ENCODE data around the gene CEP120. TPM values are rescaled to one million over a fixed set of nuclear protein-coding genes. Genes with fewer than 3 reads are reported as not detected.

The CEP120 gene
- total RNA-seq, 1 donor from 2014 or later = 11.8 TPM

DNA sequence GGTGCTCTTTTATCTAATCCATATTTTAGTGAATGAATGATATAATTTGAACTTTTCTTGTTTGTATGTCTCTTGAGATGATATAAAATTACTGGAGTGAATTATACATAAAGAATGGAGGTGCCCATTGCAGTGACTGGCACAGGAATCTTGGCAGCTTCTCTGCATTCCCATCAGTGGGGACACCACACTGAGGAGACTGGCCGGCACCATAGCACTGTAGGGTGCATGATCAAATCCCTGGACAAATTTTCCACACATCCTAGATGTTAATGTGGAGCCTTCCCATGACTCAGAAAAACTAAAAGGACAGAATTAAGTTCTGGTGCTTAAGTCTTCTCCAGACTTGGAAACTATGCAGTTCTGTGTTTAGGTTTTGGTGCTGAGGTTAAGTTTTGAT lies 124.1 kb downstream of the CEP120 start:
- intact Hi-C loops (cut with micrococcal nuclease) = no loop called here
- Histone ChIP-seq H3K36me3 (no peaks in the 10 kb centered on the region), H3K4me1 (no peaks in the 10 kb centered on the region), H3K4me3 (no peak overlapping the region), H3K27me3 (ENCODE audit: low read depth) (peaks cover 4% of the 10 kb centered on the region), H3K27ac (replicated peaks) (no peak overlapping the region), H3K9me3 (replicated peaks) (peaks cover 13% of the 10 kb centered on the region)
- no peak for DNase-seq
- TF ChIP-seq, protein P1, sequence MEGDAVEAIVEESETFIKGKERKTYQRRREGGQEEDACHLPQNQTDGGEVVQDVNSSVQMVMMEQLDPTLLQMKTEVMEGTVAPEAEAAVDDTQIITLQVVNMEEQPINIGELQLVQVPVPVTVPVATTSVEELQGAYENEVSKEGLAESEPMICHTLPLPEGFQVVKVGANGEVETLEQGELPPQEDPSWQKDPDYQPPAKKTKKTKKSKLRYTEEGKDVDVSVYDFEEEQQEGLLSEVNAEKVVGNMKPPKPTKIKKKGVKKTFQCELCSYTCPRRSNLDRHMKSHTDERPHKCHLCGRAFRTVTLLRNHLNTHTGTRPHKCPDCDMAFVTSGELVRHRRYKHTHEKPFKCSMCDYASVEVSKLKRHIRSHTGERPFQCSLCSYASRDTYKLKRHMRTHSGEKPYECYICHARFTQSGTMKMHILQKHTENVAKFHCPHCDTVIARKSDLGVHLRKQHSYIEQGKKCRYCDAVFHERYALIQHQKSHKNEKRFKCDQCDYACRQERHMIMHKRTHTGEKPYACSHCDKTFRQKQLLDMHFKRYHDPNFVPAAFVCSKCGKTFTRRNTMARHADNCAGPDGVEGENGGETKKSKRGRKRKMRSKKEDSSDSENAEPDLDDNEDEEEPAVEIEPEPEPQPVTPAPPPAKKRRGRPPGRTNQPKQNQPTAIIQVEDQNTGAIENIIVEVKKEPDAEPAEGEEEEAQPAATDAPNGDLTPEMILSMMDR (IDR thresholded peaks at IDR 0.05; ENCODE audit: borderline replicate concordance) = no peak

DNA sequence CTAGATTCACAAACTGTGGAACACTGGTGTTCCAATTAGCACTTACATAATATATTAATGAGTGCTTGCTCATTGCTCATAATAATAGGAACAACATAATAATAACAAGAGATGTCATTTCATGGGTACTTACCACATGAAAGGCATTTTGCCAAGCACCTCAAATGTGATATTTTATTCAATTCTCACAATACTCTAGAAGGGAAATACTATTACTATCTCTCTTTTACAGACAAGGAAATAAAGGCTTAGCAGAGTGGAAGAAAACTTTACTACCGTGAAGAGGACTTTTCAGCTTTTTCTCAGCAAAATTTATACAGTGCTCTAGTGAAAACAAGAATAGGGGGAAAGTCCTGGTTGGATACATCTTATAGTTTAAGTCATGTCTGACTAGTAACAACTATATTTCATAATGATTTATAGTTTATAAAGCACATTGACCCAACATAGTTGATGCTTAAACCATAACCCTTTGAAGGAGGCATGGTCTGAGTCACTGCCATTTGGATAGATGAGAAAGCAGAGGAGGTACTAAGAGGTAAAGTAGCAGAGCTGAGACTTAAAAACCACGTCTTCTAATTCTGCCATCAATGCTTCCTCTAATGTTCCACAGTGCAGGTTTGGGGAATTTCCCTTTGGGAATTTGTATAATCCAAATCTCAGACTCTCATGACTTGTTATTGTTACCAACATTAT lies 124.7 kb downstream of the CEP120 start:
- H3K4me1 ChIP-seq = no peaks in the 10 kb centered on the region
- no peak overlapping the region for H3K4me3 ChIP-seq
- peaks cover 13% of the 10 kb centered on the region for H3K9me3 ChIP-seq (replicated peaks)
- intact Hi-C loops (cut with micrococcal nuclease) = no loop called here
- H3K27me3 ChIP-seq (ENCODE audit: low read depth) = peaks cover 3% of the 10 kb centered on the region
- no peak overlapping the region for H3K27ac ChIP-seq (replicated peaks)
- DNase-seq = no peak
- no peaks in the 10 kb centered on the region for H3K36me3 ChIP-seq
- TF ChIP-seq, protein P1 (IDR thresholded peaks at IDR 0.05; ENCODE audit: borderline replicate concordance) = no peak

DNA sequence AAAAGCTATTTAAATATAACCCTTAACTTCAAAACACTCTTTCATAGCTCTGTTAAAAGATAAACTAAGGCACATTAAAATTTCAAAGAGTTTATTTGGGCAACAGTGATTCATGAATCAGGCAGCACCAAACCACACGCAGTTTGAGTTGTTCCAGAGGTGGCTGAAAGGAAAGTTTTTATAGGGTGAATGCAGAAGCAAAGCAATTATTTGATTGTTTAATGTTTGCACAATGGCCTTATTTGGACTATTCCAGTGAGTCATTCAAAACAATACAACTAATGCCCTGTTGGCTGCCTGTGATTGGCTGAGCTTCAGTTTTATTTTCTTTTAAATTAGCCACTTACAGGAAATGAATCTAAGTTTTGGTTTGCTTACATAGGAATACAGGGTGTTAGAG lies 125.3 kb downstream of the CEP120 start:
- Histone ChIP-seq H3K27me3 (ENCODE audit: low read depth) (no peaks in the 10 kb centered on the region), H3K36me3 (no peaks in the 10 kb centered on the region), H3K27ac (replicated peaks) (no peak overlapping the region), H3K4me3 (no peak overlapping the region), H3K4me1 (no peaks in the 10 kb centered on the region), H3K9me3 (replicated peaks) (peaks cover 13% of the 10 kb centered on the region)
- intact Hi-C loops (cut with micrococcal nuclease) = no loop called here
- TF ChIP-seq, protein P1 (IDR thresholded peaks at IDR 0.05; ENCODE audit: borderline replicate concordance) = no peak
- no peak for DNase-seq

DNA sequence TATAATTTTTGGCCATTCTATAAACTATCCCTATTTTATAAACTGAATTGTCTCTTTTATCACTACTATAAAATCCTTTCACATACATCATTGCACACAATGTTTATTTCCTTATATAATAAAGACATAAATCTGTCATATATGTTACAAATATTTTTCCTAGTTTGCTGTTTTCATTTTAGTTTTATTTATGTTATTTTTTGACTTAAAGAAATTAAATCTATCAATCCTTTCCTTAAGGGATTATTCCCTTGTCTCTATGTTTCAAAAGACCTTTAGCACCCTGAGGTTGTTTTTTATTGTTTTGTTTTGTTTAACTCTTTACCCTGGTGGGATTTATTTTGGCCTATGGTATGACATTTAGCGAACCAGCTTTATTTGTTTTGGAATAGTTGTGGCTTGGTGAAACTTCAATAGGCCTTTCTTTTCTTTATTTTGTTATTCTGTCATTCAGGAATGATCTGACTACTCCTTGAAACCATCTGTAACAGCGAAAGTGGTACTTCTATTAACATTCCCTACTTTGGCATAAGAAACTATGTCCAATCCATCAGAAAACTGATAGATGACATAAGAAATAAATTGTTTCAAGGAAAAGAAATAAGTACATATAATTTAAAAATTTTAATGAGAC lies 125.9 kb downstream of the CEP120 start:
- Histone ChIP-seq H3K36me3 (no peaks in the 10 kb centered on the region), H3K9me3 (replicated peaks) (peaks cover 13% of the 10 kb centered on the region), H3K27ac (replicated peaks) (no peak overlapping the region), H3K27me3 (ENCODE audit: low read depth) (no peaks in the 10 kb centered on the region), H3K4me3 (no peak overlapping the region), H3K4me1 (no peaks in the 10 kb centered on the region)
- DNase-seq = no peak
- TF ChIP-seq, protein P1 (IDR thresholded peaks at IDR 0.05; ENCODE audit: borderline replicate concordance) = no peak
- intact Hi-C loops (cut with micrococcal nuclease) = no loop called here

Other genes starting within 250 kb of the CEP120 start
- 27.6 TPM for gene CSNK1G3, start 88.8 kb upstream of the CEP120 start, total RNA-seq

Measured in left ventricle myocardium inferior (tissue), 1 donor.